Activated CD4-positive, alpha-beta T cell treated with anti-CD3 and anti-CD28 coated beads for 4 hours (primary cell): ENCODE measurements around the gene PEX14.

Experiments
- DNase-seq, 2 donors: peaks; one replicate each; pipeline ENCODE4 v3.0.0-alpha.2; 2020

The PEX14 gene

GRCh38 chr1:10623686-10624145 lies 149.0 kb downstream of the PEX14 start:
- DNase-seq, result no peak

- no peak for DNase-seq
Measured at GRCh38 chr1:10624256-10625050, 149.7 kb downstream of the PEX14 start.

- no peak for DNase-seq
Measured at GRCh38 chr1:10625076-10625475, 150.3 kb downstream of the PEX14 start.

- no peak for DNase-seq
Measured at GRCh38 chr1:10625554-10625953, 150.8 kb downstream of the PEX14 start.

GRCh38 chr1:10626131-10626731 lies 151.5 kb downstream of the PEX14 start:
- DNase-seq, result no peak

- no peak for DNase-seq
Measured at GRCh38 chr1:10626791-10627410, 152.2 kb downstream of the PEX14 start.

- no peak for DNase-seq
Measured at GRCh38 chr1:10628685-10629084, 153.9 kb downstream of the PEX14 start.

GRCh38 chr1:10629091-10629815 lies 154.5 kb downstream of the PEX14 start:
- DNase-seq, result no peak

GRCh38 chr1:10629816-10630571 lies 155.2 kb downstream of the PEX14 start:
- no peak for DNase-seq

- no peak for DNase-seq
Measured at GRCh38 chr1:10630661-10631120, 155.9 kb downstream of the PEX14 start.

- DNase-seq, result no peak
Measured at GRCh38 chr1:10631121-10631810, 156.5 kb downstream of the PEX14 start.

GRCh38 chr1:10631811-10632593 lies 157.3 kb downstream of the PEX14 start:
- DNase-seq, result no peak

GRCh38 chr1:10632691-10633090 lies 157.9 kb downstream of the PEX14 start:
- no peak for DNase-seq

GRCh38 chr1:10633416-10633815 lies 158.7 kb downstream of the PEX14 start:
- DNase-seq, result no peak

GRCh38 chr1:10634075-10634427 lies 159.3 kb downstream of the PEX14 start:
- no peak for DNase-seq

GRCh38 chr1:10634428-10635084 lies 159.8 kb downstream of the PEX14 start:
- DNase-seq, result no peak

GRCh38 chr1:10635085-10635896 lies 160.5 kb downstream of the PEX14 start:
- no peak for DNase-seq

GRCh38 chr1:10635992-10636391 lies 161.2 kb downstream of the PEX14 start:
- DNase-seq, result no peak

- no peak for DNase-seq
Measured at GRCh38 chr1:10637400-10637799, 162.7 kb downstream of the PEX14 start.
